ENCODE results near the gene THRA.

- TF ChIP-seq CTCF (IDR thresholded peaks at IDR 0.05; ENCODE audit: low read depth, low read length, poor library complexity, severe bottlenecking) (no peak), EZH2phosphoT487 (IDR thresholded peaks at IDR 0.05; ENCODE audit: borderline replicate concordance, low read length) (no peak)
Observed at GRCh38 chr17:40097087-40097486, 34.3 kb downstream of the THRA start.

Measured in DOHH2 (cell line).